ENCODE results near the gene NADK2.

- TF ChIP-seq ZNF530 (tag by site-specific recombination; IDR thresholded peaks at IDR 0.05; ENCODE audit: low read depth): no peak
- peak; percentile 44; the same call in 1 of the 2 replicates for TF ChIP-seq CTCF (tag by site-specific recombination; IDR thresholded peaks at IDR 0.05)
- TF ChIP-seq ZNF202 (tag by site-specific recombination; IDR thresholded peaks at IDR 0.05; ENCODE audit: borderline replicate concordance): no peak
- no peak for TF ChIP-seq ZNF843 (tag by site-specific recombination; IDR thresholded peaks at IDR 0.05)
- TF ChIP-seq ZNF514 (tag by site-specific recombination; IDR thresholded peaks at IDR 0.05): no peak
- no peak for TF ChIP-seq PRDM4 (tag by site-specific recombination; IDR thresholded peaks at IDR 0.05)
- TF ChIP-seq, protein P1, sequence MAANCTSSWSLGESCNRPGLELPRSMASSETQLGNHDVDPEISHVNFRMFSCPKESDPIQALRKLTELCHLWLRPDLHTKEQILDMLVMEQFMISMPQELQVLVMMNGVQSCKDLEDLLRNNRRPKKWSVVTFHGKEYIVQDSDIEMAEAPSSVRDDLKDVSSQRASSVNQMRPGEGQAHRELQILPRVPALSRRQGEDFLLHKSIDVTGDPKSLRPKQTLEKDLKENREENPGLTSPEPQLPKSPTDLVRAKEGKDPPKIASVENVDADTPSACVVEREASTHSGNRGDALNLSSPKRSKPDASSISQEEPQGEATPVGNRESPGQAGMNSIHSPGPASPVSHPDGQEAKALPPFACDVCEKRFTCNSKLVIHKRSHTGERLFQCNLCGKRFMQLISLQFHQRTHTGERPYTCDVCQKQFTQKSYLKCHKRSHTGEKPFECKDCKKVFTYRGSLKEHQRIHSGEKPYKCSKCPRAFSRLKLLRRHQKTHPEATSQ (tag by site-specific recombination; IDR thresholded peaks at IDR 0.05): no peak
- TF ChIP-seq GLI4 (tag by site-specific recombination; IDR thresholded peaks at IDR 0.05): no peak
- TF ChIP-seq ZNF549 (tag by site-specific recombination; IDR thresholded peaks at IDR 0.05): no peak
- TF ChIP-seq TRIM28 (IDR thresholded peaks at IDR 0.05; ENCODE audit: borderline replicate concordance, low read length): peak; percentile 67; the same call in 1 of the 2 replicates
- no peak for TF ChIP-seq ZNF658 (tag by site-specific recombination; IDR thresholded peaks at IDR 0.05)
Observed at GRCh38 chr5:36151434-36152323, 90.0 kb downstream of the NADK2 start, which contains the start of the genes LMBRD2 and SKP2.
